ENCODE measurements around the gene SHANK2.

GRCh38 chr11:71208011-71208774, 44.2 kb downstream of the SHANK2 start:
- TF ChIP-seq CTCF (conservative IDR thresholded peaks at IDR 0.05; ENCODE audit: low read depth, low read length) (no peak), EZH2 (IDR thresholded peaks at IDR 0.05; ENCODE audit: borderline replicate concordance, low read depth, low read length, poor library complexity, severe bottlenecking) (no peak)
